ENCODE data around the gene VPS29.
A peak's percentile ranks its signal among the peaks of the same experiment; 100 is the strongest.
"Not testable (repeated sequence)": the region's sequence is repeated elsewhere in the genome, so short reads cannot be mapped to it uniquely, and the experiment has no call there.

The VPS29 gene

DNA sequence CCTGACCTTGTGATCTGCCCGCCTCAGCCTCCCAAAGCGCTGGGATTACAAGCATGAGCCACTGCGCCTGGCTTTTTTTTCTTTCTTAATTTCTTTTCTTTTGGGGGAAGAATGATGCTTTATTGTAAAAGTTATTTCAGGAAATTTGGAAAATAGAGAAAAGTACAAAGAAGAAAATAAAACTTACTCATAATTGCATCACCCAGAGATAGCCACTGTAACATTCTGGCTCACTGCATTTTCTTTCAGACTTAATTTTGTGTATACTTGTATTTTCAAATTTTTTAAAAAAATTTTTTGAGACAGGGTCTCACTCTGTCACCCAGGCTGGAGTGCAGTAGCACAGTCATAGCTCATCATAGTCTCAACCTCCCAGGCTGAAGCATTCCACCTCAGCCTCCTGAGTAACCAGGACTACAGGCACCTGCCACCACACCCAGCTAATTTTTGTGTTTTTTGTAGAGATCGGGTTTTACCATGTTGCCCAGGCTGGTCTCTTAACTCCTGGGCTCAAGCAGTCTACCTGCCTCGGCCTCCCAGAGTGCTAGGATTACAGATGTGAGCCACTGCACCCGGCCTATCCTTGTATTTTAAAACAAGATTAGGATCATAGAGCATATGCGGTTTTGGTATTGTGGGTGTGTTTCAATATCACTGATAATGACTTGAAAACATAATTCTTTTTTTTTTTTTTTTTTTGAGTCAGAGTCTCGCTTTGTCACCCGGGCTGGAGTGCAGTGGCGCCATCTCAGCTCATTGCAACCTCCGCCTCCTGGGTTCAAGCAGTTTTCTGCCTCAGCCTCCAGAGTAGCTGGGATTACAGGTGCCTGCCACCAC lies 19.2 kb upstream of the VPS29 start:
- DNase-seq = not testable (repeated sequence)

DNA sequence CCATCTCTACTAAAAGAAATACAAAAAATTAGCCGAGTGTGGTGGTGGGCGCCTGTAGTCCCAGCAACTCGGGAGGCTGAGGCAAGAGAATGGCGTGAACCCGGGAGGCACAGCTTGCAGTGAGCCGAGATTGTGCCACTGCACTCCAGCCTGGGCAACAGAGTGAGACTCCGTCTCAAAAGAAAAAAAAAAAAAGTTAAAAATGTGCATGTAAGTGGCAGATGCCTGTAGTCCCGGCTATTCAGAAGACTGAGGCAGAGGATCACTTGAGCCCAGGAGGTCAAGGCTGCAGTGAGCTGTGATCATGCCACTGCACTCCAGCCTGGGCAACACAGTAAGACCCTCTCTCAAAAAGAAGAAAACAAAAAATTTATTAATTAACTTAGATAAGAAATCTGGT lies 16.1 kb upstream of the VPS29 start:
- not testable (repeated sequence) for DNase-seq

DNA sequence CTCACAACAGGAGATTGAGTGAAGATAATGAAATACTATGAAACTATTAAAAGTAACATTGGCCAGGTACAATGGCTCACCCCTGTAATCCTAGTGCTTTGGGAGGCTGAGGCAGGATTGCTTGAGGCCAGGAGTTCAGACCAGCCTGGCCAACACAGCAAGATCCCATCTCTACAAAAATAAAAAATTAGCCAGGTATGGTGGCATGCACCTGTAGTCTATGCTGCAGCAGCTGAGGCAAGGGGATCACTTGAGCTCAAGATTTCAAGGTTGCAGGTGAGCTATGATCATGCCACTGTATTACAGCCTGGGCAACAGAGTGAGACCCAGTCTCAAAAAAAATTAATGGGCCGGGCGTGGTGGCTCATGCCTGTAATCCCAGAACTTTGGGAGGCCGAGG lies 15.1 kb upstream of the VPS29 start:
- no peak for DNase-seq

- DNase-seq = no peak
These were observed 12.5 kb upstream of the VPS29 start for GRCh38 chr12:110514363-110514762.

DNA sequence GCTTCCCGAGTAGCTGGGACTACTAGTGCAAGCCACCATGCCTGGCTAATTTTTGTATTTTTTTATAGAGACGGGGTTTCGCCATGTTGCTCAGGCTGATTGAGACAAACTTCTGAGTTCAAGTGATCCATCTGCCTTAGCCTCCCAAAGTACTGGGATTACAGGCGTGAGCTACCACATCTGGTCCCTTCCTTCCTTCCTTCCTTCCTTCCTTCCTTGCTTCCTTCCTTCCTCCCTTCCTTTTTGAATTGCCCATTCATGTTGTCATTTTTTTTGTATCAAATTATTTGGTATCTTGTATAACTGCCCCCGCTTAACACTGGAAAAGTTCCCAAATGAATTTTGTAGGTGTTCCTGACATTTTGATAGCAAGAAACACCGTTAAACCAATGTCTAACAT lies 11.9 kb upstream of the VPS29 start:
- DNase-seq = no peak

GRCh38 chr12:110508071-110508586 lies 6.2 kb upstream of the VPS29 start:
- DNase-seq = no peak

DNA sequence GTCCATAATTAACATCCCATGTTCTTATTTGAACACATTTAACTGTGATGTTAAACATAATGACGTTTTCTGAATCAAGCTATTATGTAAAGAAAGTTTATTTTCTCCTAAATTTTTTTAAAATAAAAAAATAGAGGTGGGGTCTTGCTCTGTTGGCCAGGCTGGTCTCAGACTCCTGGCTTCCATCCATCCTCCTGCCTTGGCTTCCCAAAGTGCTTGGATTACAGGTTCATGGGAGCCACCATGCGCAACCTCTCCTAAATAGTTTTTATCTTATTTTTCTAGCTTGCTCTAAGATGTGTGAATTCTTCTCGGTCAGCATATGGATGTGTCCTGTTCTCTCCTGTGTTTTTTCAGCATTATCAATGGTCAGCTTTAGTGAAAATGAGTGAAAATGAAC lies 3.4 kb upstream of the VPS29 start:
- DNase-seq = no peak

GRCh38 chr12:110503432-110503831 lies 1.5 kb upstream of the VPS29 start:
- DNase-seq = no peak

DNA sequence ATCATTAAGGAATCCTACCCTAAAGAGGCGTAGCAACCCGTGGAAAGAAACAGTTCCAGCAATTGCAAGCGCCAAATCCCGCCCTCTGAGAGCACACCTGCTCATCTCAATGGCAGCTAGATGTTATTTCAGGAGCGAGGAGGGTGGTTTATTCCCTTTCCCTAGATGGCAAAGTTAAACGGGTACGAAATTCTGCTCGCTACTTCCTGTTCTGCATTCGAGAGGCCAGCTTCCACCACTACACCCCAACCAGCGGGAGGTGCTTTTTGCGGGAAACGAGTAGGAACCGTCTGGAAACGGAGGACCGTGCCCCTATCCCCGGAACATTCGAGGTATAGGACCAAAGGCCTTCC lies 536 bp downstream of the VPS29 start:
- peak; percentile 77 for DNase-seq

DNA sequence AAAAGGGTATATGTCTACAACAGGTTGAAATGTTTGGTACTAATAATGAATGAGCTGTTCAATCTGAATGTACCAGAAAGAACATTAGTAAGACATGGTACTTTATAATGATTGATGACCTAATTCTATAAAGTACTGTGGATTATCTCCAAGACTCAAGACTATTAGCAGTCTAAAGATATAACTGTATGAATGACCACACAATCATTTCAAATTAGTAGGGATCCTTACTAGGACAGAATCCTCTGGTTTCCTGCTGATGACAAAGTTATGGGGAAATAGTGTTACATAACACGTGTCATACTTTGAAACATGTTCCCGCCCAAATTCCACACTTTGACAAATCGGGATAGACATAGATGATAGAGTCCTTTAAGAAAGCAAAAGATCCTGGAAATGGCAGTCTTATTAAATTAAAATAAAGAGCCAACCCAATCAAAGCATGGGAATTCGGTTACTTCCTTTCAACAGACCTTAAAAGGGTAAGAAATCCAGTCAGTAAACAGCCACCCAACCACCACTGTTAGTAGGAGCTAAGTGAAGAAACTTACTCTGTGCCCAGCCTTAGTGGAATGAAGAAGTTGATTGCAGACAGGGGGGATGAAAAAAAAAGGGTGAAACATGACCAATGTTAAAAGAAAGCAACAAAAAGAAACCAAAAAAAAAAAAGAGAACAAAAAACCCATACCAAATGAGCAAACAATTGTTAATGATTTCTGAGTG lies 2.8 kb downstream of the VPS29 start:
- peak; percentile 83 for DNase-seq

DNA sequence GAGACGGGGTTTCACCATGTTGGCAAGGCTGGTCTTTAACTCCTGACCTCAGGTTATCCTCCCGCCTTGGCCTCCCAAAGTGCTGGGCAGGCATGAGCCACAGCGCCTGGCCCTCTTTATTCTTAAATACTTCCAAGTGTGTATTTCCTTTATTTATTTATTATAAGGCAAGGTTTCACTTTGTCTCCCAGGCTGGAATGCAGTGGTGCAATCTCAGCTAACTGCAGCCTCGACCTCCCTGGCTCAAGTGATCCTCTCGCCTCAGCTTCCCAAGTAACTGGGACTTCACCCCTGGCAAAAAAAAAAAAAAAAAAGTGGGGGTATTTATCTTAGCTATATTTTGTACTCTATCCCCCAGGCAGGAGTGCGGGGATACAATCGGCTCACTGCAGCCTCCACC lies 26.5 kb downstream of the VPS29 start:
- DNase-seq = no peak

DNA sequence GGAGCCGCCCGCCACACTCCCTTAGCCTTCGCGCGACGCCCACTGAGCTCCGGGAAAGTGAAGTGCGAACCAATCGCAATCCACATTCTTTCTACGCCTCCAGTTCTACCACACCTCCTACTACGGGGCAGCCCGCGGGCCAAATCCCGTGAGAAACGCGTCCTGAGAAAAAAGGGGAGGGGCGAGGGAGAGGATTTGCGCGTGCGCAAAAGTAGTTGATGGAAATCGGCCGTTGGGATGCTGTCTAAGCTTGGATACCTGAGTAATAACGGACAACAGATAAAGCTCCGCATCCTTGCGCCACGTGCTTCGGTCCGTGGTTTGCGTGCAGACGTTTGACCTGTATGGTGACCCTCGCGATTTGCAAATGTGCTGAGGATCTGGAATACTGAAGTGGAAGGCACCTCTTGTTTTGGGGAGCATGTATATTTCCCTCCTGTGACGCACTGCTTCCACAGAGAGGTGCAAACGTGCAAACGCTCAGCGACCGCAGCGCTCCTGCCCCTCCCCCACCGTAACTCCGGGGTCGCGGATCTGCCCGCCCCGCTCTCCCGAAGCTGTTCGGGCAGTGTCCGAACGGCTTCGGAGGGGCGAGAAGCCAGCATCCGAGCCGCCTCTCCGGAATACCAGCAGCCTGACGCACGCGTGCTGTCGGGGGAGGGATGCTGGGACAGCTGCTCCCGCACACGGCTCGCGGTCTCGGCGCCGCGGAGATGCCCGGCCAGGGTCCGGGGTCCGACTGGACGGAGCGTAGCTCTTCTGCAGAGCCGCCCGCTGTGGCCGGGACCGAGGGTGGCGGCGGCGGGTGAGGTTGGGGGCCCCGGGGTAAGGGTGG lies 33.5 kb downstream of the VPS29 start, which contains the start of the genes FAM216A and GPN3:
TSS of gene FAM216A (plus strand) at position 632 of the 835 bp plus-strand sequence. CDS start at position 663, 31 bp downstream.
TSS of gene GPN3 (minus strand) at position 44 of the 835 bp plus-strand sequence. CDS start 54 bp downstream, outside the sequence.
- DNase-seq = peak; percentile 97

DNA sequence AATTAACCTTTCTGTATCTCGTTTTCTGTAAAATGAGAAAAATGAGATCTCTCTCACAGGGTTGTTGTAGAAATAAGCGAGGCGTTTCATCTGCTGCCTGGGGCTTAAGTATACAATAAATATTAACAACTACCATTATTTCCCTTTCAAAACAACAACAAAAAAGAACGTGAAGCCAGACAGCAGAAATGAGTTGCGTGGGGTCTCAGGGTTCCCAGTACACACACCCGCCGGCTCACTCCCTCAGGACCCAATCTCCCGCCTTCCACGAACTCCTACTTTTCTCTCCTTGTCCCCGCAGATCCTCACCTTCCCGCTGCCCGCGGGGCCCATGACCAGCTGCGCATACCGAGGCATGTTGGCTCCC lies 34.1 kb downstream of the VPS29 start:
- no peak for DNase-seq

DNA sequence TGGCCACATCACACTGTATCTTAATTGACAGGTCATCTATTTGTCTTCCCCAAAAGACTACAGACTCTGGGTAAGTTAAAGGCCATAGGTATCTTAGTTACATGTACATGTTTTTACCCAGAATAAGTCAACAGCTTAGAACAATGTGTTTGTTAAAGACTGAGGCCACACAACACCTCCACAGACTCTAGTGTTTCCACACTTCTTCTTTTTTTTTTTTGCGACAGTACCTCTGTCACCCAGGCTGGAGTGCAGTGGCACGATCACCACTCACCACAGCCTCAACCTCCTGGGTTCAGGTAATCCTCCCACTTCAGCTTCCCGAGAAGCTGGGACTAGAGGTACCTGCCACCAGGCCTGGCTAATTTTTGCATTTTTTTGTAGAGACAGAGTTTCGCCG lies 35.1 kb downstream of the VPS29 start:
- peak; percentile 20 for DNase-seq

DNA sequence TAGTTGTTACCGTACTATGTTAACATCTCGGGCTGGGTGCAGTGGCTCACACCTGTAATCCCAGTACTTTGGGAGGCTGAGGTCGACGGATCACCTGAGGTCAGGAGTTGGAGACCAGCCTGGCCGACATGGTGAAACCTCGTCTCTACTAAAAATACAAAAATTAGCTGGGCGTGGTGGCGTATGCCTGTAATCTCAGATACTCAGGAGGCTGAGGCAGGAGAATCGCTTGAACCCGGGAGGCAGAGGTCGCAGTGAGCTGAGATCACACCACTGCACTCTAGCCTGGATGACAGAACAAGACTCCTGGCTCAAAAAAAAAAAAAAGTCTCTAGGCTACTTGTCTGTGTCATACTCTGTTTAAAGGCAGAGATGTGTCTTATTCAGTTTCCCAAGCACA lies 36.1 kb downstream of the VPS29 start:
- DNase-seq = not testable (repeated sequence)

- DNase-seq = no peak
These were observed 36.9 kb downstream of the VPS29 start for GRCh38 chr12:110465024-110465423.

DNA sequence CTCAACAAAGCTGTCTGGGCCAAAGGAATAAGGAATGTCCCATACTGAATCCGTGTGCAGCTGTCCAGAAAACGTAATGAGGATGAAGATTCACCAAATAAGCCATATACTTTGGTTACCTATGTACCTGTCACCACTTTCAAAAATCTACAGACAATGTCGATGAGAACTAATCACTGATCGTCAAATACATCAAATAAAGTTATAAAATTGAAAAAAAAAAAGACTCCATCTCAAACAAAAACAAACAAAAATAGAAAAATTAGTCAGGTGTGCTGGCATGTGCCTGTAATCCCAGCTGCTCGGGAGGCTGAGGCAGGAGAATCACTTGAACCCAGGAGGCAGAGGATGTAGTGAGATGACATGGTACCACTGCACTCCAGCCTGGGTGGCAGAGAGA lies 40.7 kb downstream of the VPS29 start:
- DNase-seq = not testable (repeated sequence)

DNA sequence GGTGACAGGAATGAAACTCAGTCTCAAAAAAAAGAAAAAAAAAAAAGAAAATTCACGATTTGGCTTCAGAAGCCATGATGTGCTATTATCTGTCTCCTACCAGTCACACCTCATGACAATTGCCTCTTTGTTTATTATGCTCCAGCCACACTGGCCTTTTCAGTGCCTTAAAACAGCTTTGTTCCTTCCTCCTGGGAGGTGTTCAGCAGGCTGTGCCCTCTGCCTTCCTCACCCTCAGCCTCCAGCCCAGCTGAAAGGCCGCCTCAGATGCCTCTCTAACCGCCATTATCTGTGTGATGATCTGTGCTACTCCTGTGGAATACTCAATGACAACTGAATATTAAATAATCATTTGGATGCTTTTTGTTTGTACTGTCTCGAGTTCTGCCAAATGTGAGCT lies 43.2 kb downstream of the VPS29 start:
- DNase-seq = no peak

DNA sequence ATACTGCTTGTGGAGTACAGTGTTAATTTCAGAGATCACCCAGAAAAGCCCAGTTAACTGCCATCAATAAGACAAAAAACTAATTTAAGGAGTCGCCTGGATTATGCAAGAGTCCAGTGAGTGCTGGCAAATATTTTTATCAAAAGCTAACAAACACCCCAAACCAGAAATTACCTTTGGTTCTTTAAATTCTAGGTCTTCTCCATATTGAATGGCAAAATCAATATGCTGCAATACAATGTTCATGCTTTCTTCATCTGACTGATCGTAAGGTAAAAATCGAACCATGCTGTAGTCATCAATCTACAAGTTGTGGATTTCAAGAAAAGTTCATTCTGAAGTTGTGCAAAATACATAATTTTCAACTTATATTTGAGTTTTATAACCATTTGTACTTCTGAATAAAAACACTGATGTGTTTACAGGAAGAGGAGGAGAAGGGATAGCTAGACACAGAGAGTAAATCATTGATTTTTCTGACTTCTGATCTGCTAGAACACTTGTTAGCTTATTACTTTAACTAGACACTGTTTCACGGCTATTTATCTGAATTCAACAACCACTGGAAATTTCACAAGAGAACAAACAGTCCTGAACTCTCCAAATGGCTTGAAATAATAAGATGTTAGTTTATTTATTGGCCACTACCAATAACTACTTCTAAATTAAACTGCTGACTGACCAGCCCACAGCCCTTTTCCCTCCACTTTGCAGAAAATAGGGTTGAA lies 48.2 kb downstream of the VPS29 start:
- DNase-seq = no peak

- DNase-seq = no peak
These were observed 50.6 kb downstream of the VPS29 start for GRCh38 chr12:110451263-110451662.

GRCh38 chr12:110449799-110450497 lies 52.0 kb downstream of the VPS29 start, which contains the start of gene ARPC3:
ARPC3 (minus strand) TSS chr12:110450337; CDS start chr12:110450260, 77 bp downstream.
- DNase-seq = peak; percentile 94

- DNase-seq = no peak
These were observed 57.5 kb downstream of the VPS29 start for GRCh38 chr12:110444455-110444854.

Measured in MV-4-11 (cell line).